Endodermal cell (in vitro differentiated cells): ENCODE results near the gene RLBP1. TPM values are rescaled to one million over a fixed set of nuclear protein-coding genes. Genes with fewer than 3 reads are reported as not detected.

Source experiments
- DNase-seq: peaks from one replicate; pipeline ENCODE4 v3.0.0-alpha.2; 2017
- H3K27ac ChIP-seq: 2 replicates; pipeline ENCODE4 v1.5.1; 2013; ENCODE audit warnings: mild to moderate bottlenecking, low read depth, low read length, moderate library complexity
- H3K27me3 ChIP-seq: 2 replicates; pipeline ENCODE4 v1.6.1; 2013; ENCODE audit warnings: mild to moderate bottlenecking, low read length, moderate library complexity; ENCODE audit not compliant: insufficient read depth, control insufficient read depth, poor library complexity, severe bottlenecking
- H3K36me3 ChIP-seq: 2 replicates; pipeline ENCODE4 v1.7.0; 2013; ENCODE audit warnings: mild to moderate bottlenecking, low read length, moderate library complexity; ENCODE audit not compliant: control insufficient read depth, insufficient read depth
- H3K4me1 ChIP-seq: one replicate; pipeline ENCODE4 v1.7.0; 2013; ENCODE audit warnings: low read length; ENCODE audit not compliant: control insufficient read depth, insufficient read depth
- H3K4me3 ChIP-seq: 2 replicates; pipeline ENCODE4 v1.5.1; 2013; ENCODE audit warnings: mild to moderate bottlenecking, low read length, moderate library complexity
- H3K9ac ChIP-seq: 2 replicates; pipeline ENCODE4 v1.6.1; 2013; ENCODE audit warnings: mild to moderate bottlenecking, low read length, moderate library complexity; ENCODE audit not compliant: poor library complexity, severe bottlenecking; ENCODE audit errors: extremely low read depth
- H3K9me3 ChIP-seq: 2 replicates; pipeline ENCODE4 v1.6.1; 2013; ENCODE audit warnings: mild to moderate bottlenecking, low read length, moderate library complexity; ENCODE audit not compliant: control insufficient read depth
- H3K27ac Mint-ChIP-seq: 2 replicates; pipeline ENCODE4 v1.8.0; 2020; ENCODE audit warnings: mixed read lengths
- H3K27me3 Mint-ChIP-seq: 2 replicates; pipeline ENCODE4 v1.8.0; 2021; ENCODE audit warnings: mild to moderate bottlenecking, mixed read lengths; ENCODE audit not compliant: insufficient read depth
- H3K36me3 Mint-ChIP-seq: 2 replicates; pipeline ENCODE4 v1.8.0; 2020; ENCODE audit warnings: low read depth, mixed read lengths
- H3K4me1 Mint-ChIP-seq: 2 replicates; pipeline ENCODE4 v1.8.0; 2020; ENCODE audit warnings: mixed read lengths
- H3K4me3 Mint-ChIP-seq: 2 replicates; pipeline ENCODE4 v1.8.0; 2020; ENCODE audit warnings: mild to moderate bottlenecking, moderate library complexity, mixed read lengths
- H3K9me3 Mint-ChIP-seq: 2 replicates; pipeline ENCODE4 v1.8.0; 2020; ENCODE audit warnings: mild to moderate bottlenecking, mixed read lengths
- CTCF ChIP-seq: fragments of 200-600 bp; sonication (generic); conservative IDR thresholded peaks from 2 replicates; pipeline ENCODE4 v1.5.0; 2021; ENCODE audit warnings: antibody characterized with exemption, mild to moderate bottlenecking
- WGBS, 2 experiments: methylation state at CpG; one replicate each; pipeline versions ENCODE4 v1.1.5 to v1.1.7; 2013; ENCODE audit warnings: missing lambda C conversion rate in 2 of 2, mixed read lengths in 1 of 2; ENCODE audit not compliant: insufficient coverage in 1 of 2, insufficient read length in 1 of 2; 5-methylcytosine and 5-hydroxymethylcytosine counted together
- total RNA-seq, 2 donors: library from RNA; stranded (reverse); fragmentation: NEBNext Ultra II Directional in 1 of 2; extraction: Animal tissue kit (Norgen Biotek cat#: 25700) in 1 of 2; gene quantifications; 2 replicates in 1 of 2; 3 replicates in 1 of 2; pipeline ENCODE4 v1.2.1, GENCODE V29; 2021

Gene RLBP1
- total RNA-seq, 2 donors from 2014 or later = not detected

- H3K4me3 Mint-ChIP-seq = no peak overlapping the region
- no peaks in the 10 kb centered on the region for H3K27me3 Mint-ChIP-seq
- no peak overlapping the region for H3K4me3 ChIP-seq
- no peak for DNase-seq
- H3K27ac Mint-ChIP-seq = no peak overlapping the region
- no peaks in the 10 kb centered on the region for H3K4me1 ChIP-seq
- H3K27ac ChIP-seq = no peak overlapping the region
- TF ChIP-seq CTCF = no peak
- H3K9ac ChIP-seq = no peak overlapping the region
- 86 to 94% methylated on average over 2 to 8 of the region's 8 CpGs for WGBS, 2 experiments
- no peaks in the 10 kb centered on the region for H3K27me3 ChIP-seq
- no peaks in the 10 kb centered on the region for H3K9me3 ChIP-seq
- peaks cover 18% of the 10 kb centered on the region for H3K36me3 Mint-ChIP-seq
- H3K36me3 ChIP-seq = peaks cover under 1% of the 10 kb centered on the region
- H3K9me3 Mint-ChIP-seq = no peaks in the 10 kb centered on the region
- H3K4me1 Mint-ChIP-seq = peaks cover 5% of the 10 kb centered on the region
These were observed 33.3 kb downstream of the RLBP1 start for GRCh38 chr15:89187986-89188514.

GRCh38 chr15:89187301-89187985, 33.9 kb downstream of the RLBP1 start:
- Histone ChIP-seq H3K27ac (no peak overlapping the region), H3K36me3 (no peaks in the 10 kb centered on the region), H3K4me3 (no peak overlapping the region), H3K9me3 (no peaks in the 10 kb centered on the region), H3K4me1 (no peaks in the 10 kb centered on the region), H3K27me3 (no peaks in the 10 kb centered on the region), H3K9ac (no peak overlapping the region)
- no peak for DNase-seq
- H3K4me1 Mint-ChIP-seq = peaks cover 5% of the 10 kb centered on the region
- no peaks in the 10 kb centered on the region for H3K27me3 Mint-ChIP-seq
- no peak overlapping the region for H3K4me3 Mint-ChIP-seq
- no peaks in the 10 kb centered on the region for H3K9me3 Mint-ChIP-seq
- WGBS, 2 experiments = 97 to 100% methylated on average over 3 to 9 of the region's 9 CpGs
- H3K36me3 Mint-ChIP-seq = peaks cover 18% of the 10 kb centered on the region
- no peak for TF ChIP-seq CTCF
- H3K27ac Mint-ChIP-seq = no peak overlapping the region

- Histone ChIP-seq H3K36me3 (no peaks in the 10 kb centered on the region), H3K27ac (no peak overlapping the region), H3K4me3 (no peak overlapping the region), H3K4me1 (no peaks in the 10 kb centered on the region), H3K9me3 (no peaks in the 10 kb centered on the region), H3K27me3 (no peaks in the 10 kb centered on the region), H3K9ac (no peak overlapping the region)
- H3K9me3 Mint-ChIP-seq = no peaks in the 10 kb centered on the region
- no peak for TF ChIP-seq CTCF
- DNase-seq = no peak
- H3K4me3 Mint-ChIP-seq = no peak overlapping the region
- WGBS, 2 experiments = 91 to 94% methylated on average over 6 of the region's 6 CpGs
- H3K27ac Mint-ChIP-seq = no peak overlapping the region
- H3K4me1 Mint-ChIP-seq = peaks cover 5% of the 10 kb centered on the region
- H3K27me3 Mint-ChIP-seq = no peaks in the 10 kb centered on the region
- peaks cover 16% of the 10 kb centered on the region for H3K36me3 Mint-ChIP-seq
These were observed 34.6 kb downstream of the RLBP1 start for GRCh38 chr15:89186803-89187202.
